Brain microvascular endothelial cell (primary cell): ENCODE results near the gene CEP104.
A peak's percentile ranks its signal among the peaks of the same experiment; 100 is the strongest.

Experiments
- DNase-seq: peaks from one replicate; pipeline ENCODE4 v3.0.0-alpha.2; 2020
- H3K27ac ChIP-seq: fragments of 250-450 bp; sonication (Bioruptor Pico); 2 replicates; pipeline ENCODE4 v1.5.1; 2020; ENCODE audit warnings: mild to moderate bottlenecking, moderate library complexity
- H3K27me3 ChIP-seq: fragments of 250-450 bp; sonication (Bioruptor Pico); replicated peaks from 2 replicates; pipeline ENCODE4 v1.5.1; 2020; ENCODE audit warnings: mild to moderate bottlenecking
- H3K36me3 ChIP-seq: fragments of 250-450 bp; sonication (Bioruptor Pico); replicated peaks from 2 replicates; pipeline ENCODE4 v1.5.1; 2020; ENCODE audit warnings: mild to moderate bottlenecking
- H3K4me3 ChIP-seq: 2 replicates; pipeline ENCODE4 v1.5.1; 2011; ENCODE audit warnings: low read depth, mild to moderate bottlenecking, control low read depth, low read length, moderate library complexity
- CTCF ChIP-seq: IDR thresholded peaks from 2 replicates; pipeline ENCODE4 v1.5.1; 2011; ENCODE audit warnings: low read depth, mild to moderate bottlenecking, moderate library complexity, low read length, control low read depth, inconsistent platforms; ENCODE audit errors: missing control alignments
- in situ Hi-C: cut with HindIII; loops from 2 replicates; pipeline ENCODE4 v1.10.0; 2017; ENCODE audit warnings: low sequenced_read_pairs, low pct_ligation_motif_present

Gene CEP104

GRCh38 chr1:3838788-3839187, 18.2 kb downstream of the CEP104 start:
- H3K4me3 ChIP-seq = no peak overlapping the region
- in situ Hi-C loops = no loop called here
- DNase-seq = no peak
- no peak for TF ChIP-seq CTCF
- no peak overlapping the region for H3K27ac ChIP-seq
- peaks cover 26% of the 10 kb centered on the region for H3K36me3 ChIP-seq
- H3K27me3 ChIP-seq = no peaks in the 10 kb centered on the region

GRCh38 chr1:3837685-3838084, 19.3 kb downstream of the CEP104 start:
- H3K27ac ChIP-seq = no peak overlapping the region
- DNase-seq = no peak
- in situ Hi-C loops = no loop called here
- no peak for TF ChIP-seq CTCF
- no peak overlapping the region for H3K4me3 ChIP-seq
- peaks cover 28% of the 10 kb centered on the region for H3K36me3 ChIP-seq
- no peaks in the 10 kb centered on the region for H3K27me3 ChIP-seq

GRCh38 chr1:3837200-3837599, 19.8 kb downstream of the CEP104 start:
- in situ Hi-C loops = no loop called here

GRCh38 chr1:3836421-3836820, 20.6 kb downstream of the CEP104 start:
- Histone ChIP-seq H3K4me3 (no peak overlapping the region), H3K27ac (no peak overlapping the region), H3K27me3 (no peaks in the 10 kb centered on the region), H3K36me3 (peaks cover 32% of the 10 kb centered on the region)
- in situ Hi-C loops = no loop called here
- peak; percentile 18 for DNase-seq
- TF ChIP-seq CTCF = no peak

More at GRCh38 chr1:3837200-3837599, 19.8 kb downstream of the CEP104 start:
- H3K4me3 ChIP-seq = no peak overlapping the region
- no peak overlapping the region for H3K27ac ChIP-seq
- no peak for DNase-seq
- TF ChIP-seq CTCF = no peak
- peaks cover 28% of the 10 kb centered on the region for H3K36me3 ChIP-seq
- H3K27me3 ChIP-seq = no peaks in the 10 kb centered on the region

DNA sequence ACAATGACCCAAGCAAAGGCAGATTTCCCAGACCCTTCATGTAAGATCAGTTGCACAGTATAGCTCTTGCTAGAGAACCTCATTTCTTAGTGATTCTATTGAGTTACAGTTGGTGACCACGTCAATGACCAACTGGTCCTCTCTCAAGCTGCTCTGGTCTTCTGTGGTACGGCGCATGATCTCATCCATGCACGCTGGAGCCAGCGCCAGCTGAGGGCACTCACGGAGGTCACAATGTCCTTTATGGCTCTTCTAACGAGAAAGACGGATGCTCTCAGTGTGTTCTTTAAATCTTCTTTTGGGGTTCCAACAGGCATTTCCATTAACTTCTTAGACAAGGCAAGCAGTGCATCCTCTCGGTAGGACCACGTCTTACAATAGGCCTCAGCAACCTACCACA, 22.3 kb downstream of the CEP104 start:
- H3K27me3 ChIP-seq = no peaks in the 10 kb centered on the region
- no peak for DNase-seq
- in situ Hi-C loops = no loop called here
- no peak overlapping the region for H3K4me3 ChIP-seq
- H3K36me3 ChIP-seq = peaks cover 36% of the 10 kb centered on the region
- no peak for TF ChIP-seq CTCF
- no peak overlapping the region for H3K27ac ChIP-seq

DNA sequence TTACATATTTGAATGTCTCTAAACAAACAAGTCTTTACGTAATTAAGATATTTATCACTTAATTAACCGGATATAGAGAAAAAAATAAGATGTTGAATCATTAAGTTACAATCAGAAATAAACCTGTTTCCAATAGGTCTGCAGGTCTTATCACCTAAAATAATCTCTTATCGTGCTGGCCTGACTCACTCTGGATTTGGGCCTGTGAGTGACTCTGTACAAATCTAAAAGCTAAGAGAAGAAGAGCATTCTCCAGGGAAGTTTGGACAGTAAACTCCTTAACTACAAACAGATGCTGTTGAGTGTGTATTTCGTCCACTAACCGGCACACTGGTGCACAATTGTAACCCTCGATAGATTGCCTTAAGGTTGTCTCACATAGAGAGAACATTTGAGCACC, 25.3 kb downstream of the CEP104 start:
- Histone ChIP-seq H3K36me3 (peaks cover 28% of the 10 kb centered on the region), H3K4me3 (no peak overlapping the region), H3K27me3 (no peaks in the 10 kb centered on the region), H3K27ac (no peak overlapping the region)
- TF ChIP-seq CTCF = no peak
- no peak for DNase-seq
- in situ Hi-C loops = no loop called here
